GM19023 (cell line): ENCODE data around the gene XRCC3.

Experiments used
- ATAC-seq: cut with Tn5 transposase; IDR thresholded peaks from one replicate; pipeline ENCODE4 v1.9.1; 2021; ENCODE audit warnings: mild to moderate bottlenecking, moderate library complexity; ENCODE audit not compliant: unreplicated experiment

XRCC3 gene

GRCh38 chr14:103715052-103716000 lies at the start of gene XRCC3, which contains the start of gene ZFYVE21:
TSS of gene XRCC3 (minus strand) at chr14:103715451. CDS start at chr14:103711087, 4,364 bp downstream.
TSS of gene ZFYVE21 (plus strand) at chr14:103715810. CDS start at chr14:103715842, 32 bp downstream.
- peak; percentile 95 for ATAC-seq

GRCh38 chr14:103763730-103764488 lies 48.7 kb upstream of the XRCC3 start:
- no peak for ATAC-seq

GRCh38 chr14:103762541-103762940 lies 47.3 kb upstream of the XRCC3 start:
- no peak for ATAC-seq

- ATAC-seq = no peak
Observed at GRCh38 chr14:103762036-103762435, 46.8 kb upstream of the XRCC3 start.

- no peak for ATAC-seq
Observed at GRCh38 chr14:103758059-103758776, 43.0 kb upstream of the XRCC3 start.

- no peak for ATAC-seq
Observed at GRCh38 chr14:103755060-103755459, 39.8 kb upstream of the XRCC3 start.

GRCh38 chr14:103753774-103754173 lies 38.5 kb upstream of the XRCC3 start:
- ATAC-seq = no peak

GRCh38 chr14:103749860-103750259 lies 34.6 kb upstream of the XRCC3 start:
- ATAC-seq = no peak

- ATAC-seq = no peak
Observed at GRCh38 chr14:103749452-103749851, 34.2 kb upstream of the XRCC3 start.

- no peak for ATAC-seq
Observed at GRCh38 chr14:103748534-103748857, 33.2 kb upstream of the XRCC3 start.

- ATAC-seq = no peak
Observed at GRCh38 chr14:103746701-103747100, 31.4 kb upstream of the XRCC3 start.

GRCh38 chr14:103745424-103745823 lies 30.2 kb upstream of the XRCC3 start:
- no peak for ATAC-seq

- no peak for ATAC-seq
Observed at GRCh38 chr14:103744621-103745395, 29.6 kb upstream of the XRCC3 start.

- ATAC-seq = no peak
Observed at GRCh38 chr14:103743691-103744090, 28.4 kb upstream of the XRCC3 start.

GRCh38 chr14:103742499-103743255 lies 27.4 kb upstream of the XRCC3 start:
- no peak for ATAC-seq

- ATAC-seq = no peak
Observed at GRCh38 chr14:103741876-103742275, 26.6 kb upstream of the XRCC3 start.

- no peak for ATAC-seq
Observed at GRCh38 chr14:103740991-103741689, 25.9 kb upstream of the XRCC3 start.

GRCh38 chr14:103739793-103740501 lies 24.7 kb upstream of the XRCC3 start:
- ATAC-seq = no peak

- no peak for ATAC-seq
Observed at GRCh38 chr14:103739466-103739792, 24.2 kb upstream of the XRCC3 start.
